Peyer's patch (tissue), 4 donors: ENCODE measurements around the gene IL1RAPL1.

Experiments
- POLR2A ChIP-seq, 2 donors: fragments of 450-650 bp; IDR thresholded peaks; one replicate each; pipeline ENCODE4 v1.5.1; 2017; ENCODE audit warnings: antibody characterized with exemption in 2 of 2, mild to moderate bottlenecking in 2 of 2, moderate library complexity in 2 of 2
- TF ChIP-seq, protein P1 (sequence below), 6 experiments: fragments of 450-650 bp in 4 of 6; fragments of 200-600 bp in 2 of 6; sonication (generic) in 1 of 6; IDR thresholded peaks; one replicate each; pipeline ENCODE4 v1.5.1; 2017 to 2019; ENCODE audit warnings: antibody characterized with exemption in 6 of 6, mild to moderate bottlenecking in 3 of 6, moderate library complexity in 1 of 6

DNA sequence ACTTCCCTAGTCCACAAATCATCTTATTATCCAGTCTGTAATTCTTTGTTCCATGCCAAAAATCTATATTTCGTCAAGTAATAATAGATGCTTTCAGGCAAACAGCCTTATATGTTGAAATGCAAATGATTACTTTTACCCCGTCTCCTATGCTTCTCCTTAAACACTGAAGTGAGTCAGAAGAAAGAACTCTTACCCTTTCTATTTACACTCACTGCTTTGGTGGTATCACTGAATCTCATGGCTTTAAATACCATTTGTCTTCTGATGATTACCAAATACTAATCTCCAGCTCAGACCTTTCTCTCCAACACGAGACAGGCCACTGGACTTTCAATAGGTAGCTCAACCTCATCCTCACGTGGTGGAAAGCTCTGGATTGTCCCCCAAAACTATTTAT, 558.1 kb downstream of the IL1RAPL1 start:
- TF ChIP-seq, protein P1, sequence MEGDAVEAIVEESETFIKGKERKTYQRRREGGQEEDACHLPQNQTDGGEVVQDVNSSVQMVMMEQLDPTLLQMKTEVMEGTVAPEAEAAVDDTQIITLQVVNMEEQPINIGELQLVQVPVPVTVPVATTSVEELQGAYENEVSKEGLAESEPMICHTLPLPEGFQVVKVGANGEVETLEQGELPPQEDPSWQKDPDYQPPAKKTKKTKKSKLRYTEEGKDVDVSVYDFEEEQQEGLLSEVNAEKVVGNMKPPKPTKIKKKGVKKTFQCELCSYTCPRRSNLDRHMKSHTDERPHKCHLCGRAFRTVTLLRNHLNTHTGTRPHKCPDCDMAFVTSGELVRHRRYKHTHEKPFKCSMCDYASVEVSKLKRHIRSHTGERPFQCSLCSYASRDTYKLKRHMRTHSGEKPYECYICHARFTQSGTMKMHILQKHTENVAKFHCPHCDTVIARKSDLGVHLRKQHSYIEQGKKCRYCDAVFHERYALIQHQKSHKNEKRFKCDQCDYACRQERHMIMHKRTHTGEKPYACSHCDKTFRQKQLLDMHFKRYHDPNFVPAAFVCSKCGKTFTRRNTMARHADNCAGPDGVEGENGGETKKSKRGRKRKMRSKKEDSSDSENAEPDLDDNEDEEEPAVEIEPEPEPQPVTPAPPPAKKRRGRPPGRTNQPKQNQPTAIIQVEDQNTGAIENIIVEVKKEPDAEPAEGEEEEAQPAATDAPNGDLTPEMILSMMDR (IDR thresholded peaks at IDR 0.05), result no peak
- TF ChIP-seq POLR2A (IDR thresholded peaks at IDR 0.05), result no peak
